ENCODE results near the gene PLAU.

GRCh38 chr10:73934074-73934473, 23.1 kb downstream of the PLAU start:
- no peak for TF ChIP-seq EZH2 (IDR thresholded peaks at IDR 0.05; ENCODE audit: borderline replicate concordance, low read depth, low read length)
- no peak for TF ChIP-seq NCOR1 (IDR thresholded peaks at IDR 0.05)
- TF ChIP-seq POLR2AphosphoS5 (IDR thresholded peaks at IDR 0.05; ENCODE audit: control insufficient read depth, insufficient read depth, low read depth, low read length) = no peak
- TF ChIP-seq FOS (IDR thresholded peaks at IDR 0.05; ENCODE audit: extremely low read depth, insufficient read length) = no peak
- no peak for TF ChIP-seq SAFB2 (IDR thresholded peaks at IDR 0.05; ENCODE audit: borderline replicate concordance, low read depth, low read length, severe bottlenecking)
- no peak for TF ChIP-seq NFE2L1 (tag; IDR thresholded peaks at IDR 0.05; ENCODE audit: borderline replicate concordance, low read depth)
- TF ChIP-seq, protein P1, sequence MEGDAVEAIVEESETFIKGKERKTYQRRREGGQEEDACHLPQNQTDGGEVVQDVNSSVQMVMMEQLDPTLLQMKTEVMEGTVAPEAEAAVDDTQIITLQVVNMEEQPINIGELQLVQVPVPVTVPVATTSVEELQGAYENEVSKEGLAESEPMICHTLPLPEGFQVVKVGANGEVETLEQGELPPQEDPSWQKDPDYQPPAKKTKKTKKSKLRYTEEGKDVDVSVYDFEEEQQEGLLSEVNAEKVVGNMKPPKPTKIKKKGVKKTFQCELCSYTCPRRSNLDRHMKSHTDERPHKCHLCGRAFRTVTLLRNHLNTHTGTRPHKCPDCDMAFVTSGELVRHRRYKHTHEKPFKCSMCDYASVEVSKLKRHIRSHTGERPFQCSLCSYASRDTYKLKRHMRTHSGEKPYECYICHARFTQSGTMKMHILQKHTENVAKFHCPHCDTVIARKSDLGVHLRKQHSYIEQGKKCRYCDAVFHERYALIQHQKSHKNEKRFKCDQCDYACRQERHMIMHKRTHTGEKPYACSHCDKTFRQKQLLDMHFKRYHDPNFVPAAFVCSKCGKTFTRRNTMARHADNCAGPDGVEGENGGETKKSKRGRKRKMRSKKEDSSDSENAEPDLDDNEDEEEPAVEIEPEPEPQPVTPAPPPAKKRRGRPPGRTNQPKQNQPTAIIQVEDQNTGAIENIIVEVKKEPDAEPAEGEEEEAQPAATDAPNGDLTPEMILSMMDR (IDR thresholded peaks at IDR 0.05 in 2 of 3, conservative IDR thresholded peaks at IDR 0.05 in 1 of 3; ENCODE audit: insufficient read depth in 2 of 3, low read depth in 1 of 3, low read length in 3 of 3) = no peak
- TF ChIP-seq NBN (IDR thresholded peaks at IDR 0.05; ENCODE audit: low read depth) = no peak
- no peak for TF ChIP-seq ZNF354B (CRISPR knock-in tag; IDR thresholded peaks at IDR 0.05)

All from K562 (cell line).